ENCODE measurements around the gene NSMCE1.

NSMCE1 gene

DNA sequence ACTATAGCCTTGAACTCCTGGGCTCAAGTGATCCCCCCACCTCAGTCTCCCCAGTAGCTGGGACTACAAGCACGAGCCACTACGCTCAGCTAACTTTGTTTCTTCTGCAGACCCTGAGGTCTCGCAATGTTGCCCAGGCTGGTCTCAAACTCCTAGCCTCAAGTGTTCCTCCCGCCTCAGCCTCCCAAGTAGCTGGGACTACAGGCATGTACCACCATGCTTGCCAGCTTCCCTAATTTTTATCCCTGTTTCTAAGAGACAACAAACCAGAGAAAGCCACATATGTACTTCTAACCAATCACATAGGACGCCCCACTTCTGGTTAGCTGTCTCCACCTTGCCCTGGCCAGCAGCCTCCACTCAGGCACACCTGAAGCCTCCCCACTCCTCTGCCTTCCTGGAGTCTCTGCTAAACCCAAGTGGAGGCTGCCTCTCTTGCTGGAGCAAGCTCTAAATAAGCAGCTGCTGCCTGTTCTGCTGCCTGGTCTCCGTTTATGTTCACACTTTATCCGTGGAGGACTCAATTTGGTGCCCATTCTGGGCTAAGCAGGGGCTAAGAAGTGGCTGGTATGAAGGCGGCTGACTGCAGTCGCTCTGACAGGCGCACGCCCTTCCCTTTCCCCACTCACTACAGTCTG lies 24.7 kb downstream of the NSMCE1 start:
- no peak for DNase-seq (ENCODE audit: low spot score)

- DNase-seq (ENCODE audit: low spot score) = no peak
Measured at GRCh38 chr16:27242868-27243590, 25.5 kb downstream of the NSMCE1 start.

DNA sequence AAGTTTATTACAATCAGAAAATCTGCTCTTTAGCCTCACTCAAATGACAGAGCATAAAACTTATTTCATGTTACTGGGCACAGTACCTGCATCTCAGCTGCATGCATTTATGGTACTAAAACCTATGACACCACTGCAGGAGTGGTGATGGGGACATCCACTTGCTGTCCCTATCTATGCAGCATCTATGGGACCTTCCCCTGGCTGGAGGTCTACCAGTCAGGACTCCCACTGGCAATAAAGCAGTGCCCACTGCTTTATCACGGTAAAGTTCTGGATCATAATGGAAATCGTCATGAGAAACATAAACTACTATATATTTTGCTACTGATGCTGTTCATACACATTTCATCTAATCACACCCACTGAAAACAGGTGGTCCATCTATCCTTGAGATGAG lies 26.2 kb downstream of the NSMCE1 start:
- no peak for DNase-seq (ENCODE audit: low spot score)

DNA sequence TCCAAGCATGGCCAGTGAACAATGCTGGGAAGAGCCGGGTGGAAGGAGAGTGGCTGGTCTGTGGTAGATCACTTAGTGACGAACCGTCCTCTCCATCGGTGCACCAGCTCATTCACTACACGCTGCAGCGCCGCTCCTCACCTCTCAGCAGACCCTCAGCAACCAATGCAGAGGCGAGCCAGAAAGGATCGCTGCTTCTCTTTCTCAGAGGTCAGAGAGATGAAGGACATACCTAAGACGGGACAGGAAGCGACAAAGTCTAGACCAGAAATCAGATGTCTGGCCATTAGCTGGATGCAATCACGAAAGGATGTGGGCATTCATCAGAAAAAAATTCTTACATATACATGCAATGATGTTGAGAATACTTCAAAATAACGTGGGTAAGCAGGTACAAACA lies 26.9 kb downstream of the NSMCE1 start:
- DNase-seq (ENCODE audit: low spot score) = no peak

- no peak for DNase-seq (ENCODE audit: low spot score)
Measured at GRCh38 chr16:27240948-27241531, 27.5 kb downstream of the NSMCE1 start.

DNA sequence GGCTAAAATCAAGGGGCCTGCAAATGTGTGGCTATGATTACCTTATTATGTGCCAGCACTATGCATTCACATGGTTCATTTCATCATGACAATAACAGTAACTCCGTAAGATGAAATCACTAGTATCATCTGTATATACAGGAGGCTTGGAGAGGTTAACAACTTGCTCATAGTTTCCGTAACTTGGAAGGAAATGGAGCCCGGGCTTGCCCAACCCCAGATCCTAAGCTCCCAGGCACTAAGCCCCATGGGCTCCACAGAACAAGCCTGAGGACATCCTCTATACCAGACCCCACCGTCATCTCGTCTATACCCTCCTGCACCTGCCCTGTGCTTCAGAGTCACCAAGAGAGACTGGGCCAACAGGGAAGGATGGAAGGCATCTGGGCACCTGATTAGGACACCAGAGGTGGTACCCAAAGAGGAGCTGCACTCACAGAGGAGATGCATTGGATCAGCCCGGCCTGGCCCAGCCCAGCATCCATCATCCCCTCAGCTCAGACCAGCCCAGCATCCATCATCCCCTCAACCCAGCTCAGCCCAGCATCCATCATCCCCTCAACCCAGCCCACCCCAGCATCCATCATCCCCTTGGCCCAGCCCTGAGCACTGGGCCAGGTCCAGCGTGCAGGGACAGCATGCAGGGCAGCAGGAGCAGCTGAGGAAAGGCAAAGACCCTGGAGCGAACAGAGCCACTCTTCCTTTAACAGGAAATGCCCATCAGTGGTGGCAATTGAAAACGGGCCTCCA lies 28.5 kb downstream of the NSMCE1 start:
- DNase-seq (ENCODE audit: low spot score) = no peak

- DNase-seq (ENCODE audit: low spot score) = no peak
Measured at GRCh38 chr16:27239026-27239425, 29.5 kb downstream of the NSMCE1 start.

DNA sequence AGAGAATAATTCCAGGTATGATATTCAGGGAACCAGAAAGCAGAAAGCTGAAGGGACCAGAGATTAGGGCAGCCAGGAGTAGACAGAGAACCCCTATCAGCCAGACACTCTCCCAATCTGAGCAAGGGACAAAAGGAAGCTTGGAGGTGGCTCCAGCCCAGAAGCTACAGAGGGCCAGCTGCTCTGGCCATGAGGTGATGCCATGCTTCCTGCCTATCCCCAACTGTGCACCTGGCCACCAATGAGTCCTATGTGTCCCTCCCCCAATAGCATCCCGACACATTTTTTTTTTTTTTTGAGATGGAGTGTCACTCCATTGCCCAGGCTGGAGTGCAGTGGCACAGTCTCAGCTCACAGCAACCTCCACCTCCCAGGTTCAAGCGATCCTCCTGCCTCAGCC lies 30.0 kb downstream of the NSMCE1 start:
- DNase-seq (ENCODE audit: low spot score) = no peak

DNA sequence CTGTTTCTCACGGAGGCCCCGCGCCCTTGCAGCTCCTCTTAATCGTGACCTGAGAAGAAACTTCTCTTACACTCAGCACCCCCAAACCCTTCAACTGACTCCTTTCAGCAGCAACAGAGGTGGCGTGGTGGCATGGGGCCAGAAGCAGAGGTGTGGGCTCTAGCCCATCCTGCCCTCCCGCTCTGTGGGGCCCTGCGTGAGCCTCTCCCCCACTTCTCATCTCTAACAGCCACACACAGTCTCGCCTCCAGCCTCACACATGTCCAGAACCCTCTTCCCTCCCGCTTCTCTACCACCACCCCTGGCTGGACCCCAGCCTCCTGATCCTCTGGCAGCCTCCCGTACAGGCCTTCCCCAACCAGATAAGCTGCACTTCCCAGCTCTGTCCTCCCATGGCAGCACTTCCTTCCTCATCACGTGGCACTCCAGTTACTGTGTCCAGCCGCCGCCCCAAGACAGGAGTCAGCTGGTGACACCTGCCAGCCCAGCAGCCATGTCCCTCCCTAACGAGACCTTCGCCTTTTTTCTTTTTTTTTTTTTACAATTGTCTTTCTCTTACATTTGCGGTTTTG lies 30.5 kb downstream of the NSMCE1 start:
- DNase-seq (ENCODE audit: low spot score) = no peak

- DNase-seq (ENCODE audit: low spot score) = no peak
Measured at GRCh38 chr16:27237219-27238015, 31.2 kb downstream of the NSMCE1 start.

DNA sequence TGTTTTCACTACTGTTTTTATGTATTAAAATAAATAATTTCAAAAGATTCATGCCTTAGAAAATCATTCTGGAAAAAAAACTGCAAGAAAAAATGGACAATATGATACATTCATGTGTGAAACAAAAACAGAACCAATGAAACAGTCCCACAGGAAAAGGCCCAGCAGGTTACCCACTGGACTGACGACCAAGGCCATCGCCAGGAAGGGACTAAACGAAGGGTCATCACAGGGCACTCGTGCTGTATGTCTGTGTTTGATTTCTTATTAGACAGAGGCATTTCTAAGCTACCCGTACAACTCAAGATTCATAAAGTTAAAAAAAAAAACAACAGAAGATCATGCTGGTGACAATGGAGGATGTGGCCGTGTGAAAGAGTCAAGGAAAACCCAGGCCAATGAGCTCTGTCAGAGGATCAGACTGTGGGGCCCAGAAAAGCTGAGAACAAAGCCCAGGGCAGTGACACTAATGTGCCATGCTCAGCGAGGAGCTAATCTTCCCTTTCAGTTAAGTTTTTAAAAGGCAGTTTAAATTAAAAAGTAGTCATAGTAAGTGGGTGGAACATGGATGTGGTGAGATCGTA lies 31.8 kb downstream of the NSMCE1 start:
- DNase-seq (ENCODE audit: low spot score) = no peak

DNA sequence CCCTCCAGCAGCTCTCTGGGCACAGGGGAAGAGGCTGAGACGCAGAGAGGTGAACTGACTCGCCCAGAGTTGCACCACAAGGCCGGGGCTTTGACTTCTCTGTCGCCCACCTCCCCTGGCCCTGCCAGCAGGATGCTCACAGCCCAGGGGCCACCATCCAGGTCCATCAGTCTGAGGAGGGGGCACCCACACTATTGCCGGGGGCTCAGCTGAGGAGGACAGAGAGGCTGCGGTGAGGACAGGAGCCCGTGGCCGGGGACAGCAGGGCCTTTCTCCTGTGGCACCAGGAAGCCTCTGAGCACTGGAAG lies 32.7 kb downstream of the NSMCE1 start:
- DNase-seq (ENCODE audit: low spot score) = no peak

DNA sequence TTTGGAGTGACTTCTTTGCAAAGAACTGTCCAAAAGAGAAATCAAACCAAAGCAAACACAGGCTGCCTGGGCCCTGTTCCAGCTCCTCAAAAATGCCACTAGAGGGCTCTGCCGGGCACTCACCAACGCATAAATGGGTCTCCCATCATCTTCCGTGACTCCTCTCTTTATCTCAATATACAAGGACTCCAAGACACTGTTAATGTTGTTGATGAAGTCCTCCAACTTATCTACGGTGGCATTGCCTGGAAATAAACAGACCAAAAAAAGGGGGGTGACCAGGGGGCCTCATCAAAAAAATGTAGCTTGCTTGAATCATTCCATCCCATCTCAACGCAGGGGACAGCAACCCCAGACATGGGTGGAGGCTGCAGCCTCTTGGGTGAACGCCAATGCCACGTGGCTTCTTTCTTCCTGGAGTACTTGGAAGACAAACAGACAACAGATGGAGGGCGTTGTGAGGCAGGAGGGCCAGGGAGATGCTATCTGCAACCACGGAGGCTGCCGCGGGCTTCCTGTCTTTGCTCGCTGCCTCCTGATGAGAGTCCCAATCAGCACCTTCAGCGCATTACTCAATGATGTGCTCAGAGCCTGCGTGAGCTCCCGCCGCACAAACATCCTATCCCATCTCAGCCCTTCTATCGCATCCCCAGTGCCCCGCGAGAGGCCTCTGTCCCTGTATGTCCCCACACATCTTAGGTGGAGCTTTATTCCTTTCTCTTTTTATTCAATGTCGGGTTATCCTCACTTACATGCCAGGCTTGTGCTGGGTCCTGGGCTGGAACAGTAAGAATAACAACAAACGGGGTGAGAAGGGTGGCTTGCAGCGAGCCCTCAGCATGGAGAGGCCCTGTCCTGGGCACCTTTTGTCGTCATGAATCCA lies 33.3 kb downstream of the NSMCE1 start:
- peak; percentile 59 for DNase-seq (ENCODE audit: low spot score)

DNA sequence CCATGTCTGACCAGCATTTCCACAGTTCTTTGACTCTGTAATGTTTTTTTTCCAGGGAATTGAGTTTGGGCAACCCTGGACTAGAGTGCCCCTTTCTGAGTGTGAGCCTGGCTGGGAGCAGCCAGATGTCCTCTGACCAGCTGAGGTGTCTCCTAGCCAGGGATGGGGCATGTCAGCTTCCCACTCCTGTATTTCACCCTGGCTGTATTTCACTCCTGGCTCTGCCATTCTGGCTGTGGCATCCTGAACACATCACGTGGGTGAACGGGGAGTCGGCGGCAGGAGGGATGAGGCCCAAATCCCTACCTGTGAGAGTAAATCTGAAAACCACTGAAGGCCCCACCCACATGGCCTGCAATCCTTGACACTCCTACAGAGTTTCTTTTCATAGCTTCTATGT lies 34.0 kb downstream of the NSMCE1 start:
- no peak for DNase-seq (ENCODE audit: low spot score)

DNA sequence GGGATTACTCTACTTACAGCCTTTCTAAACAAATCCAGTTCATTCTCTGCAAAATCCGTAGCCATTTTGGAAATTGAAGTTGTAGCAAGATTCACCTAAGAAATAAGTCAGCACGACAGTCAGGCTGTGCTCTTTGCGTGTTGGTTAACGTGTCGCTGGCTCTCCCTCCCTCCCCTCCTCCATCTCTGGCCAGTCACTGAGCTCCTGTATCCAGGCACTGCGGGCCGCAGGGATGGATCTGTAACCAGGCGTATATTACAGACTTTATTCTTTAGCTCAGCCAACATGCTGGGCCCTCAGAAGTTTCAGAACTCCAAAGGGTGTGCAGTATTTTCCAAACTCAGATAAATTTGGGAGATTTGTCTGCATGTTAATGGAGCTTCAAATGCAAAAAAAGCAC lies 34.4 kb downstream of the NSMCE1 start:
- no peak for DNase-seq (ENCODE audit: low spot score)

- no peak for DNase-seq (ENCODE audit: low spot score)
Measured at GRCh38 chr16:27233731-27234130, 34.8 kb downstream of the NSMCE1 start.

DNA sequence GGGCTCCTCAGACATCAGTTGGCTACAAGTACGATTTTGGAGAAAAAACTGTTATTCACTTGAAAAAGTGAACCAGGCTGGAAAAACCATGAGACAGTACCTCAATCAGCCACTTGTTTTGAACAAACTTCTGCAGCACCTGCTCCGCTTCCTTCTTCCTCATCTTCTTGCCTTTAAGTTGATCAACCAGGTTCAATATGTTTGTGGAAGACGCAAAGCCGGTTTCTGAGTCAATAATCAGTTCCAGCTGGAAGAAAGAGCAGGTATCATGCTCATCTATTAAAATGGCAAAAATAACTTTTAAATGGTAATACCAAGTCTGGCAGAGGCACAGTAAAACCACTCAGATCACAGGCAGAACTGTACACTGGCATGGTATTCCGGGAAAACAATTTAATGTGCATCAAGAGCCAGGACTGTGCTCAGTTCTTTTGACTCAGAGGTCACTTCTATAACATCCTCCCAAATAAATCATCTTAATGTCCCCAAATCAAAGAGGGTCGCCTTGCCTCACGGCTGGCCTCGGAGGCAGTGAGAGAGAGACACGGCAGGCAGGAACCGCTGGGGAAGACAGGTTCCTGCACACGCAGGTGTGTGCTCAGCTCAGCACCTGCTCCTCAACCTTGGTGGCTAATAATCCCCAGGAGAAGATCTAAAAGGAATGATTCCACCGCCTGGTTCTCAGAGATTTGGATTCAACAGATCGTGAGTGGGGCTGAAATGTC lies 35.5 kb downstream of the NSMCE1 start:
- DNase-seq (ENCODE audit: low spot score) = no peak

- DNase-seq (ENCODE audit: low spot score) = no peak
Measured at GRCh38 chr16:27232061-27232900, 36.3 kb downstream of the NSMCE1 start.

DNA sequence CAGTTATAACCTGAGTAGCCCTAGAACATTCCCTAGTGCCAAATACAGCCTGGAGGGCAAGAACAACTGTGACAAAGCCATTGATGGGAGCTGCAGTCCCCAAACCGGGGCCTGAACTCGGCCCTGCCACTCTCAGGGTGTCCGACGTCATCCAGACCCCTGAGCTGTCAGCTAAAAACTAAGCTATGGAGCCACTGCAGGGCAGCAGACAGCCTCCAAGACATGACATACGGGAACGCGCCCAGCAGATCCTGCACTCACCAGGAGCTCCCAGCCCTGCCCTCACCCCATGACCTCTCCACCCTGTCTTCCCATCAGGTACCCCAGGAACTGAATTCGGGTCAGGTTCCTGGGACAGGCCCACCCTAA lies 36.9 kb downstream of the NSMCE1 start:
- DNase-seq (ENCODE audit: low spot score) = no peak

Data from LoVo (cell line).